GM12801 (cell line): ENCODE data around the gene VN1R5.

ENCODE experiments used
- CTCF ChIP-seq: IDR thresholded peaks from one replicate; pipeline ENCODE4 v1.5.1; 2011; ENCODE audit warnings: control low read depth; ENCODE audit not compliant: insufficient read length; ENCODE audit errors: extremely low read depth

Gene VN1R5

GRCh38 chr1:247304031-247304430 is 48.2 kb downstream of the VN1R5 start:
- TF ChIP-seq CTCF, result no peak
